Activated T-helper 1 cell treated with anti-CD3 and anti-CD28 coated beads, Interleukin-12 subunit alpha, Interleukin-12 subunit beta, Interleukin-2, Interleukin-4 antibody, amounts not matched to agents 30 ng/mL and 10 ng/mL and 1 ng/mL, durations not matched to agents 14 hours and 24 hours and 36 hours (primary cell): Measurements from ENCODE around the gene MEI4. TPM values are rescaled to one million over a fixed set of nuclear protein-coding genes. Genes with fewer than 3 reads are reported as not detected.
"Not testable (repeated sequence)": the region's sequence is repeated elsewhere in the genome, so short reads cannot be mapped to it uniquely, and the experiment has no call there.

Experiments used
- DNase-seq: peaks from one replicate; pipeline ENCODE4 v3.0.0; 2021; ENCODE audit warnings: low spot score
- H3K27ac Mint-ChIP-seq: one replicate; pipeline ENCODE4 v1.8.0; 2021; ENCODE audit warnings: mild to moderate bottlenecking, mixed read lengths
- H3K27me3 Mint-ChIP-seq: one replicate; pipeline ENCODE4 v1.8.0; 2022; ENCODE audit warnings: mild to moderate bottlenecking, moderate library complexity, mixed read lengths; ENCODE audit not compliant: insufficient read depth
- H3K36me3 Mint-ChIP-seq: one replicate; pipeline ENCODE4 v1.8.0; 2021; ENCODE audit warnings: low read depth, mixed read lengths
- H3K4me1 Mint-ChIP-seq: one replicate; pipeline ENCODE4 v1.8.0; 2021; ENCODE audit warnings: low read depth, mixed read lengths
- H3K4me3 Mint-ChIP-seq: one replicate; pipeline ENCODE4 v1.8.0; 2021; ENCODE audit warnings: mild to moderate bottlenecking, moderate library complexity, mixed read lengths
- H3K9me3 Mint-ChIP-seq: one replicate; pipeline ENCODE4 v1.8.0; 2021; ENCODE audit warnings: mixed read lengths
- intact Hi-C: fragments of 100-400 bp; cut with micrococcal nuclease; formaldehyde crosslinking; loops from one replicate; pipeline ENCODE4 v1.15.1; 2024
- total RNA-seq: library from RNA; stranded (reverse); gene quantifications from 2 replicates; pipeline ENCODE4 v1.2.3, GENCODE V29; 2022

MEI4 gene
- total RNA-seq, 1 donor from 2014 or later = not detected

- H3K36me3 Mint-ChIP-seq = no peaks in the 10 kb centered on the region
Measured at GRCh38 chr6:77715588-77715987, 62.7 kb downstream of the MEI4 start.

GRCh38 chr6:77716311-77716710 is 63.5 kb downstream of the MEI4 start:
- DNase-seq = no peak
- no peaks in the 10 kb centered on the region for H3K27me3 Mint-ChIP-seq
- intact Hi-C loops = no loop called here
- H3K27ac Mint-ChIP-seq = no peak overlapping the region
- no peak overlapping the region for H3K4me3 Mint-ChIP-seq
- no peaks in the 10 kb centered on the region for H3K36me3 Mint-ChIP-seq
- H3K9me3 Mint-ChIP-seq = peaks cover 5% of the 10 kb centered on the region
- no peaks in the 10 kb centered on the region for H3K4me1 Mint-ChIP-seq

More at GRCh38 chr6:77715588-77715987, 62.7 kb downstream of the MEI4 start:
- Mint-ChIP-seq H3K27ac (no peak overlapping the region), H3K4me3 (no peak overlapping the region), H3K9me3 (peaks cover 5% of the 10 kb centered on the region), H3K27me3 (no peaks in the 10 kb centered on the region), H3K4me1 (no peaks in the 10 kb centered on the region)
- no peak for DNase-seq
- intact Hi-C loops = no loop called here

GRCh38 chr6:77736010-77736409 is 83.2 kb downstream of the MEI4 start:
- H3K4me1 Mint-ChIP-seq, H3K27ac Mint-ChIP-seq, H3K36me3 Mint-ChIP-seq, H3K27me3 Mint-ChIP-seq, DNase-seq, intact Hi-C loops, H3K9me3 Mint-ChIP-seq, H3K4me3 Mint-ChIP-seq: not testable (repeated sequence)

GRCh38 chr6:77740380-77740779 is 87.5 kb downstream of the MEI4 start:
- H3K27ac Mint-ChIP-seq = no peak overlapping the region
- no peaks in the 10 kb centered on the region for H3K9me3 Mint-ChIP-seq
- no peak for DNase-seq
- no peaks in the 10 kb centered on the region for H3K4me1 Mint-ChIP-seq
- H3K4me3 Mint-ChIP-seq = no peak overlapping the region
- intact Hi-C loops = loop anchor here (5.0 kb wide), 1 partner anchor 1972 kb away; no protein-coding TSS in a partner anchor
- no peaks in the 10 kb centered on the region for H3K27me3 Mint-ChIP-seq
- H3K36me3 Mint-ChIP-seq = no peaks in the 10 kb centered on the region

- intact Hi-C loops, H3K27me3 Mint-ChIP-seq, H3K36me3 Mint-ChIP-seq, DNase-seq, H3K4me3 Mint-ChIP-seq, H3K4me1 Mint-ChIP-seq, H3K27ac Mint-ChIP-seq: not testable (repeated sequence)
- peaks cover 19% of the 10 kb centered on the region for H3K9me3 Mint-ChIP-seq
Measured at GRCh38 chr6:77752156-77752555, 99.3 kb downstream of the MEI4 start.

GRCh38 chr6:77762386-77762785 is 109.5 kb downstream of the MEI4 start:
- Mint-ChIP-seq H3K27ac (no peak overlapping the region), H3K9me3 (no peaks in the 10 kb centered on the region)

GRCh38 chr6:77763124-77763523 is 110.3 kb downstream of the MEI4 start:
- H3K4me1 Mint-ChIP-seq = no peaks in the 10 kb centered on the region
- no peak overlapping the region for H3K27ac Mint-ChIP-seq
- intact Hi-C loops = no loop called here
- DNase-seq = no peak
- H3K9me3 Mint-ChIP-seq = no peaks in the 10 kb centered on the region
- H3K4me3 Mint-ChIP-seq = no peak overlapping the region
- no peaks in the 10 kb centered on the region for H3K36me3 Mint-ChIP-seq
- no peaks in the 10 kb centered on the region for H3K27me3 Mint-ChIP-seq

More at GRCh38 chr6:77762386-77762785, 109.5 kb downstream of the MEI4 start:
- no peaks in the 10 kb centered on the region for H3K36me3 Mint-ChIP-seq
- no peaks in the 10 kb centered on the region for H3K27me3 Mint-ChIP-seq
- DNase-seq = no peak
- no peaks in the 10 kb centered on the region for H3K4me1 Mint-ChIP-seq
- intact Hi-C loops = no loop called here
- H3K4me3 Mint-ChIP-seq = no peak overlapping the region

- intact Hi-C loops = no loop called here
- Mint-ChIP-seq H3K27ac (no peak overlapping the region), H3K27me3 (no peaks in the 10 kb centered on the region), H3K4me1 (no peaks in the 10 kb centered on the region), H3K36me3 (no peaks in the 10 kb centered on the region), H3K4me3 (no peak overlapping the region), H3K9me3 (no peaks in the 10 kb centered on the region)
- DNase-seq = no peak
Measured at GRCh38 chr6:77764364-77764763, 111.5 kb downstream of the MEI4 start.

- no peaks in the 10 kb centered on the region for H3K27me3 Mint-ChIP-seq
- peaks cover 26% of the 10 kb centered on the region for H3K9me3 Mint-ChIP-seq
- H3K4me3 Mint-ChIP-seq = no peak overlapping the region
- H3K27ac Mint-ChIP-seq = no peak overlapping the region
- H3K36me3 Mint-ChIP-seq = no peaks in the 10 kb centered on the region
- intact Hi-C loops = no loop called here
- DNase-seq = no peak
- H3K4me1 Mint-ChIP-seq = no peaks in the 10 kb centered on the region
Measured at GRCh38 chr6:77773157-77773822, 120.5 kb downstream of the MEI4 start.

GRCh38 chr6:77774457-77774856 is 121.6 kb downstream of the MEI4 start:
- intact Hi-C loops = no loop called here
- DNase-seq = no peak
- Mint-ChIP-seq H3K36me3 (no peaks in the 10 kb centered on the region), H3K4me3 (no peak overlapping the region), H3K27ac (no peak overlapping the region), H3K27me3 (no peaks in the 10 kb centered on the region), H3K9me3 (peaks cover 26% of the 10 kb centered on the region), H3K4me1 (no peaks in the 10 kb centered on the region)

GRCh38 chr6:77776441-77776840 is 123.6 kb downstream of the MEI4 start:
- H3K9me3 Mint-ChIP-seq = peaks cover 21% of the 10 kb centered on the region
- intact Hi-C loops = no loop called here
- no peaks in the 10 kb centered on the region for H3K27me3 Mint-ChIP-seq
- no peak for DNase-seq
- H3K27ac Mint-ChIP-seq = no peak overlapping the region
- no peak overlapping the region for H3K4me3 Mint-ChIP-seq
- no peaks in the 10 kb centered on the region for H3K36me3 Mint-ChIP-seq
- no peaks in the 10 kb centered on the region for H3K4me1 Mint-ChIP-seq

- Mint-ChIP-seq H3K27me3 (no peaks in the 10 kb centered on the region), H3K36me3 (no peaks in the 10 kb centered on the region), H3K9me3 (peaks cover 12% of the 10 kb centered on the region), H3K27ac (no peak overlapping the region), H3K4me1 (no peaks in the 10 kb centered on the region), H3K4me3 (no peak overlapping the region)
- no peak for DNase-seq
- intact Hi-C loops = no loop called here
Measured at GRCh38 chr6:77778527-77778926, 125.7 kb downstream of the MEI4 start.

GRCh38 chr6:77786935-77787629 is 134.2 kb downstream of the MEI4 start:
- H3K27ac Mint-ChIP-seq = no peak overlapping the region
- peaks cover 10% of the 10 kb centered on the region for H3K9me3 Mint-ChIP-seq
- intact Hi-C loops = no loop called here
- H3K4me3 Mint-ChIP-seq = no peak overlapping the region
- H3K36me3 Mint-ChIP-seq = no peaks in the 10 kb centered on the region
- DNase-seq = no peak
- H3K4me1 Mint-ChIP-seq = no peaks in the 10 kb centered on the region
- H3K27me3 Mint-ChIP-seq = no peaks in the 10 kb centered on the region
